ENCODE measurements around the gene AOC2. TPM values are rescaled to one million over a fixed set of nuclear protein-coding genes. Genes with fewer than 3 reads are reported as not detected.

AOC2 gene
- total and polyA plus RNA-seq, 2 of the 13 experiments (the other 11 are each of a cell fraction or from before 2014, with no cell fraction given) = 1.2 to 3.3 TPM

DNA sequence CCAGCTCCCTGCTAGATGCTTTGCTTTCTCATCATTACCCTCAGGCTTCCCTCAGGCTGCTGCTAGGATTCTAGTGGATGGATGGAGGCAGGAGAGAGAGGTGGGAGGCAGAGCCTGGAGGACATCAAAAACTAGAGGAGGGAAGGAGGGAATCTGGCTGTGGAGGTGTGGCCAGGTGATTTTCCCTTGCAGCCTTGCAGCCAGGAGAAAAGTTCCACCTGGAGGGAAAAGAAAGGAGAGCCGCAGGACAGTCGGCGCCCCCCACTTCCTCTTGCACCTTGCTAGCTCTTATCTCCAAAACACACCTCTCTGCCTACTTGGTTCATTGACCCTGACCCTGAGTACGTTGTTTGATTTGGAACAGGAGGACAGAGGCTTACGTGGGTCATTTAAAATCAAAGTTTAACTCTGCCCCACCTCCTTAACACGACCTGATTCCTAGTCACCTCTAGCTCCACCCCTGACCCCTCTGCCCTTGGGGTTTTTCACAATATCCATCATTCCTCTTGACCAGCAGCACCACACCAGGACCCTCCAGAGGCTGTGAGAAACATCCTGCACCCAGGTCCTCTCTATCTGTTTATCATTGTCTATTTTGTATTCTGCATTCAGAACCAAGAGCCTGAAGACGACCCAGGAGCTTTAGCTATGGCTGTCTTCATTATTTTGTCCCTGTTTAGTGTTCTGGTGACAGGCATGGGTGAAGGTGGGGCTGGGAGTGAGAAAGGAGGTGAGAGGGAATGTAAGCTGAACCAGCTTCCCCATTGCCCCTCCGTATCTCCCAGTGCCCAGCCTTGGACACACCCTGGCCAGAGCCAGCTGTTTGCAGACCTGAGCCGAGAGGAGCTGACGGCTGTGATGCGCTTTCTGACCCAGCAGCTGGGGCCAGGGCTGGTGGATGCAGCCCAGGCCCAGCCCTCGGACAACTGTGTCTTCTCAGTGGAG is 22.5 kb downstream of the AOC2 start (continued):
- TF ChIP-seq, protein P1, sequence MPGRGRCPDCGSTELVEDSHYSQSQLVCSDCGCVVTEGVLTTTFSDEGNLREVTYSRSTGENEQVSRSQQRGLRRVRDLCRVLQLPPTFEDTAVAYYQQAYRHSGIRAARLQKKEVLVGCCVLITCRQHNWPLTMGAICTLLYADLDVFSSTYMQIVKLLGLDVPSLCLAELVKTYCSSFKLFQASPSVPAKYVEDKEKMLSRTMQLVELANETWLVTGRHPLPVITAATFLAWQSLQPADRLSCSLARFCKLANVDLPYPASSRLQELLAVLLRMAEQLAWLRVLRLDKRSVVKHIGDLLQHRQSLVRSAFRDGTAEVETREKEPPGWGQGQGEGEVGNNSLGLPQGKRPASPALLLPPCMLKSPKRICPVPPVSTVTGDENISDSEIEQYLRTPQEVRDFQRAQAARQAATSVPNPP (CRISPR knock-in tag; IDR thresholded peaks at IDR 0.05) = peak; percentile 46; the same call in 1 of the 2 replicates
- no peak for TF ChIP-seq TOPORS (CRISPR knock-in tag; IDR thresholded peaks at IDR 0.05)
- no peak for TF ChIP-seq TEAD2 (CRISPR knock-in tag; IDR thresholded peaks at IDR 0.05)
- TF ChIP-seq, protein P2, sequence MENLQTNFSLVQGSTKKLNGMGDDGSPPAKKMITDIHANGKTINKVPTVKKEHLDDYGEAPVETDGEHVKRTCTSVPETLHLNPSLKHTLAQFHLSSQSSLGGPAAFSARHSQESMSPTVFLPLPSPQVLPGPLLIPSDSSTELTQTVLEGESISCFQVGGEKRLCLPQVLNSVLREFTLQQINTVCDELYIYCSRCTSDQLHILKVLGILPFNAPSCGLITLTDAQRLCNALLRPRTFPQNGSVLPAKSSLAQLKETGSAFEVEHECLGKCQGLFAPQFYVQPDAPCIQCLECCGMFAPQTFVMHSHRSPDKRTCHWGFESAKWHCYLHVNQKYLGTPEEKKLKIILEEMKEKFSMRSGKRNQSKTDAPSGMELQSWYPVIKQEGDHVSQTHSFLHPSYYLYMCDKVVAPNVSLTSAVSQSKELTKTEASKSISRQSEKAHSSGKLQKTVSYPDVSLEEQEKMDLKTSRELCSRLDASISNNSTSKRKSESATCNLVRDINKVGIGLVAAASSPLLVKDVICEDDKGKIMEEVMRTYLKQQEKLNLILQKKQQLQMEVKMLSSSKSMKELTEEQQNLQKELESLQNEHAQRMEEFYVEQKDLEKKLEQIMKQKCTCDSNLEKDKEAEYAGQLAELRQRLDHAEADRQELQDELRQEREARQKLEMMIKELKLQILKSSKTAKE (CRISPR knock-in tag; IDR thresholded peaks at IDR 0.05; ENCODE audit: borderline replicate concordance) = peak; percentile 94
- TF ChIP-seq ZFP36L2 (CRISPR knock-in tag; IDR thresholded peaks at IDR 0.05) = no peak
- no peak for TF ChIP-seq ASH2L (IDR thresholded peaks at IDR 0.05; ENCODE audit: insufficient read length, low read depth, low read length)
- TF ChIP-seq, protein P3, sequence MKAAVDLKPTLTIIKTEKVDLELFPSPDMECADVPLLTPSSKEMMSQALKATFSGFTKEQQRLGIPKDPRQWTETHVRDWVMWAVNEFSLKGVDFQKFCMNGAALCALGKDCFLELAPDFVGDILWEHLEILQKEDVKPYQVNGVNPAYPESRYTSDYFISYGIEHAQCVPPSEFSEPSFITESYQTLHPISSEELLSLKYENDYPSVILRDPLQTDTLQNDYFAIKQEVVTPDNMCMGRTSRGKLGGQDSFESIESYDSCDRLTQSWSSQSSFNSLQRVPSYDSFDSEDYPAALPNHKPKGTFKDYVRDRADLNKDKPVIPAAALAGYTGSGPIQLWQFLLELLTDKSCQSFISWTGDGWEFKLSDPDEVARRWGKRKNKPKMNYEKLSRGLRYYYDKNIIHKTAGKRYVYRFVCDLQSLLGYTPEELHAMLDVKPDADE (CRISPR knock-in tag; IDR thresholded peaks at IDR 0.05) = no peak
- TF ChIP-seq XBP1 (CRISPR knock-in tag; IDR thresholded peaks at IDR 0.05) = no peak
- TF ChIP-seq SOX13 (IDR thresholded peaks at IDR 0.05) = peak; percentile 72
- peak in 1 of 2 experiments; percentile 82; a peak in 2 of 4 replicates for TF ChIP-seq SOX13 (CRISPR knock-in tag; conservative IDR thresholded peaks at IDR 0.05 in 1 of 2, IDR thresholded peaks at IDR 0.05 in 1 of 2)
- TF ChIP-seq, protein P4, sequence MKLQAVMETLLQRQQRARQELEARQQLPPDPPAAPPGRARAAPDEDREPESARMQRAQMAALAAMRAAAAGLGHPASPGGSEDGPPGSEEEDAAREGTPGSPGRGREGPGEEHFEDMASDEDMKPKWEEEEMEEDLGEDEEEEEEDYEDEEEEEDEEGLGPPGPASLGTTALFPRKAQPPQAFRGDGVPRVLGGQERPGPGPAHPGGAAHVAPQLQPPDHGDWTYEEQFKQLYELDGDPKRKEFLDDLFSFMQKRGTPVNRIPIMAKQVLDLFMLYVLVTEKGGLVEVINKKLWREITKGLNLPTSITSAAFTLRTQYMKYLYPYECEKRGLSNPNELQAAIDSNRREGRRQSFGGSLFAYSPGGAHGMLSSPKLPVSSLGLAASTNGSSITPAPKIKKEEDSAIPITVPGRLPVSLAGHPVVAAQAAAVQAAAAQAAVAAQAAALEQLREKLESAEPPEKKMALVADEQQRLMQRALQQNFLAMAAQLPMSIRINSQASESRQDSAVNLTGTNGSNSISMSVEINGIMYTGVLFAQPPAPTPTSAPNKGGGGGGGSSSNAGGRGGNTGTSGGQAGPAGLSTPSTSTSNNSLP (IDR thresholded peaks at IDR 0.05; ENCODE audit: low read depth, low read length) = no peak
- TF ChIP-seq, protein P5, sequence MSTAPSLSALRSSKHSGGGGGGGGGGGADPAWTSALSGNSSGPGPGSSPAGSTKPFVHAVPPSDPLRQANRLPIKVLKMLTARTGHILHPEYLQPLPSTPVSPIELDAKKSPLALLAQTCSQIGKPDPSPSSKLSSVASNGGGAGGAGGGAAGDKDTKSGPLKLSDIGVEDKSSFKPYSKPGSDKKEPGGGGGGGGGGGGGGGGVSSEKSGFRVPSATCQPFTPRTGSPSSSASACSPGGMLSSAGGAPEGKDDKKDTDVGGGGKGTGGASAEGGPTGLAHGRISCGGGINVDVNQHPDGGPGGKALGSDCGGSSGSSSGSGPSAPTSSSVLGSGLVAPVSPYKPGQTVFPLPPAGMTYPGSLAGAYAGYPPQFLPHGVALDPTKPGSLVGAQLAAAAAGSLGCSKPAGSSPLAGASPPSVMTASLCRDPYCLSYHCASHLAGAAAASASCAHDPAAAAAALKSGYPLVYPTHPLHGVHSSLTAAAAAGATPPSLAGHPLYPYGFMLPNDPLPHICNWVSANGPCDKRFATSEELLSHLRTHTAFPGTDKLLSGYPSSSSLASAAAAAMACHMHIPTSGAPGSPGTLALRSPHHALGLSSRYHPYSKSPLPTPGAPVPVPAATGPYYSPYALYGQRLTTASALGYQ (CRISPR knock-in tag; IDR thresholded peaks at IDR 0.05) = peak; percentile 78
- no peak for TF ChIP-seq ZKSCAN8 (CRISPR knock-in tag; IDR thresholded peaks at IDR 0.05; ENCODE audit: borderline replicate concordance)
- TF ChIP-seq ZNF773 (CRISPR knock-in tag; IDR thresholded peaks at IDR 0.05; ENCODE audit: borderline replicate concordance) = no peak
- no peak for TF ChIP-seq FOXA1 (IDR thresholded peaks at IDR 0.05)
- peak; percentile 40; the same call in 1 of the 2 replicates for TF ChIP-seq FOXA1 (CRISPR knock-in tag; IDR thresholded peaks at IDR 0.05)
- peak; percentile 19 for TF ChIP-seq CBX1 (IDR thresholded peaks at IDR 0.05; ENCODE audit: low read depth)
- TF ChIP-seq, protein P6, sequence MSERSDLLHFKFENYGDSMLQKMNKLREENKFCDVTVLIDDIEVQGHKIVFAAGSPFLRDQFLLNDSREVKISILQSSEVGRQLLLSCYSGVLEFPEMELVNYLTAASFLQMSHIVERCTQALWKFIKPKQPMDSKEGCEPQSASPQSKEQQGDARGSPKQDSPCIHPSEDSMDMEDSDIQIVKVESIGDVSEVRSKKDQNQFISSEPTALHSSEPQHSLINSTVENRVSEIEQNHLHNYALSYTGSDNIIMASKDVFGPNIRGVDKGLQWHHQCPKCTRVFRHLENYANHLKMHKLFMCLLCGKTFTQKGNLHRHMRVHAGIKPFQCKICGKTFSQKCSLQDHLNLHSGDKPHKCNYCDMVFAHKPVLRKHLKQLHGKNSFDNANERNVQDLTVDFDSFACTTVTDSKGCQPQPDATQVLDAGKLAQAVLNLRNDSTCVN (CRISPR knock-in tag; IDR thresholded peaks at IDR 0.05; ENCODE audit: borderline replicate concordance) = no peak
- TF ChIP-seq ZNF737 (CRISPR knock-in tag; IDR thresholded peaks at IDR 0.05; ENCODE audit: borderline replicate concordance) = no peak

Measured in HepG2 (cell line).